ENCODE data around the gene TMC6. TPM values are rescaled to one million over a fixed set of nuclear protein-coding genes. Genes with fewer than 3 reads are reported as not detected.

The TMC6 gene
- total RNA-seq, 1 experiment from 2014 or later = 6.1 TPM

- no peak for DNase-seq (ENCODE audit: low read depth)
Observed at GRCh38 chr17:78135858-78136500, 7.4 kb upstream of the TMC6 start.

GRCh38 chr17:78134899-78135385, 6.4 kb upstream of the TMC6 start:
- no peak for DNase-seq (ENCODE audit: low read depth)

GRCh38 chr17:78133971-78134898, 5.7 kb upstream of the TMC6 start:
- no peak for DNase-seq (ENCODE audit: low read depth)

- DNase-seq (ENCODE audit: low read depth) = no peak
Observed at GRCh38 chr17:78133179-78133951, 4.8 kb upstream of the TMC6 start.

GRCh38 chr17:78132767-78133178, 4.2 kb upstream of the TMC6 start:
- DNase-seq (ENCODE audit: low read depth) = no peak

- DNase-seq (ENCODE audit: low read depth) = no peak
Observed at GRCh38 chr17:78132084-78132676, 3.6 kb upstream of the TMC6 start.

GRCh38 chr17:78131172-78132083, 2.9 kb upstream of the TMC6 start:
- DNase-seq (ENCODE audit: low read depth) = no peak

- DNase-seq (ENCODE audit: low read depth) = peak; percentile 40
Observed at GRCh38 chr17:78130437-78131101, 2.0 kb upstream of the TMC6 start, which contains the start of gene TMC8. Gene TMC8 (plus strand): TSS chr17:78130771. CDS start chr17:78131589, 818 bp downstream.

- no peak for DNase-seq (ENCODE audit: low read depth)
Observed at GRCh38 chr17:78130090-78130436, 1.5 kb upstream of the TMC6 start.

- DNase-seq (ENCODE audit: low read depth) = no peak
Observed at GRCh38 chr17:78129351-78130089, 965 bp upstream of the TMC6 start.

- DNase-seq (ENCODE audit: low read depth) = no peak
Observed at GRCh38 chr17:78127888-78128550, 536 bp downstream of the TMC6 start.

- DNase-seq (ENCODE audit: low read depth) = no peak
Observed at GRCh38 chr17:78127239-78127887, 1.2 kb downstream of the TMC6 start.

GRCh38 chr17:78126895-78127238, 1.7 kb downstream of the TMC6 start:
- no peak for DNase-seq (ENCODE audit: low read depth)

- no peak for DNase-seq (ENCODE audit: low read depth)
Observed at GRCh38 chr17:78125976-78126894, 2.3 kb downstream of the TMC6 start.

- DNase-seq (ENCODE audit: low read depth) = no peak
Observed at GRCh38 chr17:78125138-78125913, 3.2 kb downstream of the TMC6 start.

GRCh38 chr17:78124836-78125137, 3.8 kb downstream of the TMC6 start:
- DNase-seq (ENCODE audit: low read depth) = no peak
